IMR-90 (cell line): Measurements from ENCODE around the gene EPHB6. TPM values are rescaled to one million over a fixed set of nuclear protein-coding genes. Genes with fewer than 3 reads are reported as not detected.

Experiments
- ATAC-seq: fragments of 200-7000 bp; cut with Tn5 transposase; 2 replicates; pipeline ENCODE4 v1.9.1; 2020; ENCODE audit warnings: low read depth, mild to moderate bottlenecking, moderate library complexity
- BruUV-seq: library from RNA; stranded (reverse); fragments of 400-500 nt; replicated peaks from 2 replicates; lab custom pipeline; 2021; lab: Mats Ljungman, UMichigan
- CTCF ChIA-PET: fragments of 300-600 bp; formaldehyde crosslinking; extraction: SDS; loops from one replicate; lab custom pipeline; 2021; ENCODE audit warnings: antibody characterized with exemption; lab: Yijun Ruan, JAX
- POLR2A ChIA-PET: fragments of 300-600 bp; sonication (Branson Sonifier 250); formaldehyde crosslinking; loops from one replicate; lab custom pipeline; 2022; ENCODE audit warnings: antibody characterized with exemption; ENCODE audit not compliant: unreplicated experiment; lab: Charles Lee
- DNase-seq: peaks from one replicate; pipeline ENCODE4 v3.0.0; 2013
- H2AFZ ChIP-seq: replicated peaks from 2 replicates; pipeline ENCODE3; 2013; ENCODE audit warnings: low read length, mild to moderate bottlenecking; ENCODE audit not compliant: poor library complexity
- H2AK5ac ChIP-seq: 2 replicates; pipeline ENCODE4 v1.6.1; 2013; ENCODE audit warnings: low read depth, low read length, inconsistent platforms
- H2AK9ac ChIP-seq: replicated peaks from 2 replicates; pipeline ENCODE3; 2013; ENCODE audit warnings: mild to moderate bottlenecking, low read depth, low read length, moderate library complexity; ENCODE audit not compliant: poor library complexity
- H2BK120ac ChIP-seq: 2 replicates; pipeline ENCODE4 v1.6.1; 2013; ENCODE audit warnings: low read depth, low read length, inconsistent platforms
- H2BK15ac ChIP-seq: 3 replicates; pipeline ENCODE4 v1.6.1; 2013; ENCODE audit warnings: low read depth, low read length, inconsistent platforms
- H2BK20ac ChIP-seq: 2 replicates; pipeline ENCODE4 v1.6.1; 2013; ENCODE audit warnings: low read depth, mild to moderate bottlenecking, inconsistent platforms, low read length, moderate library complexity
- H2BK5ac ChIP-seq: 2 replicates; pipeline ENCODE4 v1.6.1; 2013; ENCODE audit warnings: mild to moderate bottlenecking, low read depth, low read length, inconsistent platforms; ENCODE audit not compliant: poor library complexity, severe bottlenecking
- H3K14ac ChIP-seq: replicated peaks from 2 replicates; pipeline ENCODE4 v1.6.1; 2013; ENCODE audit warnings: low read depth, low read length, inconsistent platforms
- H3K18ac ChIP-seq: 2 replicates; pipeline ENCODE4 v1.6.1; 2013; ENCODE audit warnings: low read depth, low read length, control low read depth
- H3K23ac ChIP-seq: 2 replicates; pipeline ENCODE4 v1.6.1; 2013; ENCODE audit warnings: low read depth, low read length, inconsistent platforms
- H3K27ac ChIP-seq: 2 replicates; pipeline ENCODE4 v1.5.1; 2013; ENCODE audit warnings: mild to moderate bottlenecking, control low read depth, low read length; ENCODE audit not compliant: insufficient read depth
- H3K27me3 ChIP-seq: 2 replicates; pipeline ENCODE4 v1.6.1; 2013; ENCODE audit warnings: low read length; ENCODE audit not compliant: control insufficient read depth, insufficient read depth
- H3K36me3 ChIP-seq: 2 replicates; pipeline ENCODE4 v1.6.1; 2013; ENCODE audit warnings: low read length, mixed read lengths; ENCODE audit not compliant: control insufficient read depth, insufficient read depth
- H3K4ac ChIP-seq: 2 replicates; pipeline ENCODE4 v1.6.1; 2013; ENCODE audit warnings: low read depth, low read length, inconsistent platforms
- H3K4me1 ChIP-seq: 2 replicates; pipeline ENCODE4 v1.6.1; 2013; ENCODE audit warnings: low read length, mixed read lengths; ENCODE audit not compliant: control insufficient read depth, insufficient read depth
- H3K4me2 ChIP-seq: 2 replicates; pipeline ENCODE4 v1.6.1; 2013; ENCODE audit warnings: low read depth, mild to moderate bottlenecking, control low read depth, low read length, moderate library complexity
- H3K4me3 ChIP-seq: 2 replicates; pipeline ENCODE4 v1.5.1; 2013; ENCODE audit warnings: low read depth, mild to moderate bottlenecking, control low read depth, low read length, moderate library complexity; ENCODE audit not compliant: insufficient read depth
- H3K56ac ChIP-seq: 2 replicates; pipeline ENCODE4 v1.6.1; 2013; ENCODE audit warnings: low read length, inconsistent platforms; ENCODE audit not compliant: insufficient read depth; ENCODE audit errors: extremely low read depth
- H3K79me1 ChIP-seq, 2 experiments: 2 replicates each; pipeline ENCODE4 v1.6.1; 2013; ENCODE audit warnings: low read length in 2 of 2, inconsistent platforms in 1 of 2, low read depth in 1 of 2
- H3K9ac ChIP-seq: 2 replicates; pipeline ENCODE4 v1.6.1; 2013; ENCODE audit warnings: low read depth, low read length, control low read depth
- H3K9me1 ChIP-seq: 2 replicates; pipeline ENCODE4 v1.6.1; 2013; ENCODE audit warnings: low read length, inconsistent platforms; ENCODE audit not compliant: insufficient read depth
- H3K9me3 ChIP-seq: 2 replicates; pipeline ENCODE4 v1.6.1; 2013; ENCODE audit warnings: low read length; ENCODE audit not compliant: control insufficient read depth, insufficient read depth
- H4K20me1 ChIP-seq: 2 replicates; pipeline ENCODE4 v1.6.1; 2013; ENCODE audit warnings: low read length, inconsistent platforms; ENCODE audit not compliant: insufficient read depth
- H4K5ac ChIP-seq: 2 replicates; pipeline ENCODE4 v1.6.1; 2013; ENCODE audit warnings: mild to moderate bottlenecking, low read depth, low read length, control low read depth
- H4K8ac ChIP-seq, 2 experiments: 2 replicates each; pipeline ENCODE4 v1.6.1; 2013; ENCODE audit warnings: low read depth in 2 of 2, low read length in 2 of 2, control low read depth in 1 of 2, inconsistent platforms in 1 of 2
- H4K91ac ChIP-seq: 2 replicates; pipeline ENCODE4 v1.6.1; 2013; ENCODE audit warnings: low read depth, low read length, inconsistent platforms; ENCODE audit not compliant: insufficient read depth
- BHLHE40 ChIP-seq: fragments of 150-350 bp; IDR thresholded peaks from 2 replicates; pipeline ENCODE4 v1.6.1; 2016; ENCODE audit warnings: mild to moderate bottlenecking, low read depth, low read length
- CEBPB ChIP-seq: IDR thresholded peaks from 2 replicates; pipeline ENCODE4 v1.6.1; 2012; ENCODE audit warnings: low read depth, low read length, improper control_type of control experiment
- FOS ChIP-seq: fragments of 150-350 bp; IDR thresholded peaks from 2 replicates; pipeline ENCODE4 v1.6.1; 2016; ENCODE audit warnings: low read depth, low read length
- MXI1 ChIP-seq: IDR thresholded peaks from 2 replicates; pipeline ENCODE4 v1.6.1; 2012; ENCODE audit warnings: low read depth, mild to moderate bottlenecking, low read length, moderate library complexity, borderline replicate concordance
- NFE2L2 ChIP-seq: fragments of 150-350 bp; IDR thresholded peaks from 2 replicates; pipeline ENCODE4 v1.6.1; 2016; ENCODE audit warnings: low read depth, mild to moderate bottlenecking, low read length
- POLR2A ChIP-seq: IDR thresholded peaks from 2 replicates; pipeline ENCODE4 v1.6.1; 2012; ENCODE audit warnings: mild to moderate bottlenecking, low read depth, low read length
- RAD21 ChIP-seq: IDR thresholded peaks from 2 replicates; pipeline ENCODE4 v1.6.1; 2012; ENCODE audit warnings: low read length, improper control_type of control experiment
- RCOR1 ChIP-seq: IDR thresholded peaks from 2 replicates; pipeline ENCODE4 v1.6.1; 2012; ENCODE audit warnings: mild to moderate bottlenecking, low read length, improper control_type of control experiment; ENCODE audit not compliant: insufficient replicate concordance
- RFX5 ChIP-seq: IDR thresholded peaks from 2 replicates; pipeline ENCODE4 v1.8.0; 2012; ENCODE audit warnings: low read depth, mild to moderate bottlenecking, low read length, moderate library complexity
- WGBS, 2 experiments: methylation state at CpG; one replicate each; pipeline versions ENCODE4 v1.1.5 to v1.1.7; 2013; ENCODE audit warnings: missing lambda C conversion rate in 2 of 2; ENCODE audit not compliant: insufficient read length in 1 of 2; ENCODE audit errors: extremely low coverage in 2 of 2; 5-methylcytosine and 5-hydroxymethylcytosine counted together
- dilution Hi-C: fragments of 300-500 bp; cut with HindIII; formaldehyde crosslinking; loops from one replicate; pipeline ENCODE4 v1.14.3; 2018; ENCODE audit warnings: low sequenced_read_pairs; ENCODE audit not compliant: unreplicated experiment
- in situ Hi-C: fragments of 300-500 bp; cut with MboI; formaldehyde crosslinking; loops from 3 replicates; pipeline ENCODE4 v1.14.3; 2019; ENCODE audit warnings: low sequenced_read_pairs, inconsistent platforms, mixed read lengths
- intact Hi-C: fragments of 100-400 bp; cut with micrococcal nuclease; formaldehyde crosslinking; loops from 2 replicates; pipeline ENCODE4 v1.10.0; 2022
- polyA plus RNA-seq, 3 experiments: library from polyadenylated mRNA; depleted of rRNA; stranded (reverse); fragments of >200 nt; gene quantifications; 2 replicates each; pipeline ENCODE4 v1.2.3, GENCODE V29; 2012; ENCODE audit warnings: low replicate concordance in 1 of 3
- total RNA-seq: library from RNA; depleted of rRNA; stranded (reverse); fragments of >200 nt; gene quantifications from 2 replicates; pipeline ENCODE4 v1.2.3, GENCODE V29; 2012
- TF ChIP-seq, protein P1 (sequence below): conservative IDR thresholded peaks from 2 replicates; pipeline ENCODE4 v1.5.1; 2012; ENCODE audit warnings: mild to moderate bottlenecking, low read depth, low read length, improper control_type of control experiment
- TF ChIP-seq, protein P2 (sequence below): fragments of 150-350 bp; IDR thresholded peaks from 2 replicates; pipeline ENCODE4 v1.6.1; 2017; ENCODE audit warnings: mild to moderate bottlenecking, antibody characterized with exemption, low read length, low read depth
- TF ChIP-seq, protein P3 (sequence below): fragments of 150-350 bp; IDR thresholded peaks from 2 replicates; pipeline ENCODE4 v1.6.1; 2016; ENCODE audit warnings: low read depth, mild to moderate bottlenecking, low read length, moderate library complexity, borderline replicate concordance

EPHB6 gene
- total and polyA plus RNA-seq, 2 of the 4 experiments (the other 2 are of a cell fraction): under 0.01 to 0.60 TPM

DNA sequence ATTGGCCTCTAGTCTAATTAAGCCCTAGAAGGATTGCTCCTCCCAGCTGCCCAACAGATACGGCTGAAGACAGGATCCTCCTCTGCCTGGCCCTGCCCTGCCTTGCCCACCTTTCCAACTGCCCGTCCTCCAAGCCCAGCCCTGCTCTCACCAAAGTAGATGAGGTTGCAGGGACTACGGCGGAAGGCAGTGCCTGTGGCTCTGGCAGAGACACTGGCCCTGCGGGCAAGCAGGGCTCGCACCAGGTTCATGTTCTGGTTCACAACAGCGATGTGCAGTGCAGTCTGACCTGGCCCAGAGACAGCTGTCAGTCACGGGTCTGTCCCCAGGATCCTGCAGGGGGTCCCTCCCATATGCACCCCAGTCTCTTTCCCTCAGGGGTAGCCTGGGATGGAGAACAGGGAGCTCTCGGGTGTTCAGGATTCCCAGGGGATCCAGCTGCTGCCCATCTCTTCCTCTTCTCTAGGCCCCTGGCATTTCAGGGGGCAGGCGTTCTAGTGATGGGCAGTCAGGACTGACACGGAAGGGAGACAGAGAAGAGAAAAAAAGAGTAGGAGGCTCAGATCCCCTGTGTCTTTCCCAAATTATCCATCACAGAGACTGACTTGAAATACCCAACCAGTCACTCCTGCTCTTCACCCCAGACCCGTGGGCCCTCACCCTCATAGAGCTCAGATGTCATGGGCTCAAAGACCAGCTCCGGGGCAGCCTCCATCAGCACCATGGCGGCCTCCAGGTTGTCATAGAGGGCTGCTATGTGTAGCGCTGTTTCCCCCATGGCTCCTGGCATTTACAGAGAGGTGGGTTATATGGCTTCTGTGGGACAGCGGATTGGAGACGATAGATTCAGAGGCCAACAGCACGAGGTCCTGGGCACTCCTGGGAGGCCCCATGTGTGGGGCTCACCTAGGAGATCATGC lies 22.4 kb downstream of the EPHB6 start (continued):
- TF ChIP-seq POLR2A (no peak), BHLHE40 (no peak)

- H3K56ac ChIP-seq: no peak overlapping the region
- H4K20me1 ChIP-seq: no peaks in the 10 kb centered on the region
- no peak overlapping the region for H2BK20ac ChIP-seq
- H2BK5ac ChIP-seq: no peak overlapping the region
- intact Hi-C loops (no loop called here), dilution Hi-C loops (no loop called here), in situ Hi-C loops (no loop called here)
- H4K5ac ChIP-seq: no peak overlapping the region
- H3K4ac ChIP-seq: no peak overlapping the region
- DNase-seq: no peak
- no peak for ATAC-seq
- no peak overlapping the region for H2BK15ac ChIP-seq
- H3K9me1 ChIP-seq: no peaks in the 10 kb centered on the region
- no peak overlapping the region for H4K91ac ChIP-seq
- H3K9me3 ChIP-seq: no peaks in the 10 kb centered on the region; the same call in 1 of the 2 replicates
- H3K14ac ChIP-seq: no peak overlapping the region
- no peak overlapping the region for H3K4me3 ChIP-seq
- no peaks in the 10 kb centered on the region for H3K4me1 ChIP-seq
- H3K9ac ChIP-seq: no peak overlapping the region
- no peak overlapping the region for H3K4me2 ChIP-seq
- no peaks in the 10 kb centered on the region for H3K36me3 ChIP-seq
- no peaks in the 10 kb centered on the region for H3K79me1 ChIP-seq
- no peak overlapping the region for H3K18ac ChIP-seq
- no peak overlapping the region for H3K23ac ChIP-seq
- H2AK5ac ChIP-seq: no peak overlapping the region
- WGBS, 2 experiments: no CpG with 5 or more reads among the region's 3 CpGs
- ChIA-PET POLR2A (no interaction called here), CTCF (no interaction called here)
- BruUV-seq: no TSS peak
- H3K27ac ChIP-seq: no peak overlapping the region
- no peak overlapping the region for H2BK120ac ChIP-seq
- H2AFZ ChIP-seq: no peak overlapping the region
- no peak overlapping the region for H2AK9ac ChIP-seq
- H4K8ac ChIP-seq: no peak overlapping the region
- no peaks in the 10 kb centered on the region for H3K27me3 ChIP-seq
- TF ChIP-seq BHLHE40: no peak
- TF ChIP-seq POLR2A: no peak
- no peak for TF ChIP-seq NFE2L2
- TF ChIP-seq, protein P1, sequence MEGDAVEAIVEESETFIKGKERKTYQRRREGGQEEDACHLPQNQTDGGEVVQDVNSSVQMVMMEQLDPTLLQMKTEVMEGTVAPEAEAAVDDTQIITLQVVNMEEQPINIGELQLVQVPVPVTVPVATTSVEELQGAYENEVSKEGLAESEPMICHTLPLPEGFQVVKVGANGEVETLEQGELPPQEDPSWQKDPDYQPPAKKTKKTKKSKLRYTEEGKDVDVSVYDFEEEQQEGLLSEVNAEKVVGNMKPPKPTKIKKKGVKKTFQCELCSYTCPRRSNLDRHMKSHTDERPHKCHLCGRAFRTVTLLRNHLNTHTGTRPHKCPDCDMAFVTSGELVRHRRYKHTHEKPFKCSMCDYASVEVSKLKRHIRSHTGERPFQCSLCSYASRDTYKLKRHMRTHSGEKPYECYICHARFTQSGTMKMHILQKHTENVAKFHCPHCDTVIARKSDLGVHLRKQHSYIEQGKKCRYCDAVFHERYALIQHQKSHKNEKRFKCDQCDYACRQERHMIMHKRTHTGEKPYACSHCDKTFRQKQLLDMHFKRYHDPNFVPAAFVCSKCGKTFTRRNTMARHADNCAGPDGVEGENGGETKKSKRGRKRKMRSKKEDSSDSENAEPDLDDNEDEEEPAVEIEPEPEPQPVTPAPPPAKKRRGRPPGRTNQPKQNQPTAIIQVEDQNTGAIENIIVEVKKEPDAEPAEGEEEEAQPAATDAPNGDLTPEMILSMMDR: no peak
- TF ChIP-seq RAD21: no peak
- no peak for TF ChIP-seq RCOR1
- TF ChIP-seq RFX5: no peak
- TF ChIP-seq CEBPB: no peak
- TF ChIP-seq FOS: no peak
- TF ChIP-seq, protein P2, sequence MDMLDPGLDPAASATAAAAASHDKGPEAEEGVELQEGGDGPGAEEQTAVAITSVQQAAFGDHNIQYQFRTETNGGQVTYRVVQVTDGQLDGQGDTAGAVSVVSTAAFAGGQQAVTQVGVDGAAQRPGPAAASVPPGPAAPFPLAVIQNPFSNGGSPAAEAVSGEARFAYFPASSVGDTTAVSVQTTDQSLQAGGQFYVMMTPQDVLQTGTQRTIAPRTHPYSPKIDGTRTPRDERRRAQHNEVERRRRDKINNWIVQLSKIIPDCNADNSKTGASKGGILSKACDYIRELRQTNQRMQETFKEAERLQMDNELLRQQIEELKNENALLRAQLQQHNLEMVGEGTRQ: no peak
- TF ChIP-seq, protein P3, sequence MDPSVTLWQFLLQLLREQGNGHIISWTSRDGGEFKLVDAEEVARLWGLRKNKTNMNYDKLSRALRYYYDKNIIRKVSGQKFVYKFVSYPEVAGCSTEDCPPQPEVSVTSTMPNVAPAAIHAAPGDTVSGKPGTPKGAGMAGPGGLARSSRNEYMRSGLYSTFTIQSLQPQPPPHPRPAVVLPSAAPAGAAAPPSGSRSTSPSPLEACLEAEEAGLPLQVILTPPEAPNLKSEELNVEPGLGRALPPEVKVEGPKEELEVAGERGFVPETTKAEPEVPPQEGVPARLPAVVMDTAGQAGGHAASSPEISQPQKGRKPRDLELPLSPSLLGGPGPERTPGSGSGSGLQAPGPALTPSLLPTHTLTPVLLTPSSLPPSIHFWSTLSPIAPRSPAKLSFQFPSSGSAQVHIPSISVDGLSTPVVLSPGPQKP: no peak
- TF ChIP-seq MXI1: no peak
Observed at GRCh38 chr7:142878315-142878714, 23.4 kb downstream of the EPHB6 start.
